ENCODE results near the gene ADA.

The ADA gene

DNA sequence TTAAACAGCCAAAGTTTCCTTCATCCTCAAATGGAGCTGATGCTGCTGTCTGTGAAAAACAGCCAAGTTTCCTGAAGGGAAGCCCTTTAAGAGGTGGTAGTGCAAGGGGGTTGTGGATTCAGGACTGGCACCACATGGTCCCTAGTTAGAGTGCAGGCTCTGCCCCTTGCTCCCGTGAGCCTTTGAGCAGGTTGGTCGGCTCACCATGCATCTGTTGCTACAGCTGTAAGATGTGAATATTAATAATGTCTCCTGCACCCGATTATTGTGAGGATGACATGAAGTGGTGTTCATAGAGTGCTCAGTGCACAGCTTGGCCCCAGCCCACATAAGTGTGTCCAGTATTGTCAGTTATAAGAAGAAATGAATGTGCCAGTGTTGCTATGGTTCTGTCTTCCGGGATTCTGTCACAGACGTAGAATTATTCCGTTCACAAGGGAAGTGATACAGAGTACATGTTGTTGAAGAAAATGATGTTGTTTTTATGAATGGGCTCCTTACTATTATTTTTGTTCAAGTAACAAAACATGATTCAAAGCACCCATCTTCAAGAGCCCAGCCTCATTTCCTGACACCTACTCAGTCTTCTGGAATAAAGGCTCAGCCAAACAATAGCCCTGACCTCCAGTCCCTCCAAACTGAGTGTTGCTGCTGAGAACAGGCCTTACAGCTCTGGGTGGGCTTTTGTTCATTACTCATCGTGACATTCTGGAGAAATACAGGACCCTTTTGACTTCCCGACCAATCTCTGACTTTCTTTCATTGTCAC, 72.0 kb downstream of the ADA start:
- FAIRE-seq (no peak), DNase-seq (ENCODE audit: insufficient read length, low spot score) (no peak)
- TF ChIP-seq, protein P1, sequence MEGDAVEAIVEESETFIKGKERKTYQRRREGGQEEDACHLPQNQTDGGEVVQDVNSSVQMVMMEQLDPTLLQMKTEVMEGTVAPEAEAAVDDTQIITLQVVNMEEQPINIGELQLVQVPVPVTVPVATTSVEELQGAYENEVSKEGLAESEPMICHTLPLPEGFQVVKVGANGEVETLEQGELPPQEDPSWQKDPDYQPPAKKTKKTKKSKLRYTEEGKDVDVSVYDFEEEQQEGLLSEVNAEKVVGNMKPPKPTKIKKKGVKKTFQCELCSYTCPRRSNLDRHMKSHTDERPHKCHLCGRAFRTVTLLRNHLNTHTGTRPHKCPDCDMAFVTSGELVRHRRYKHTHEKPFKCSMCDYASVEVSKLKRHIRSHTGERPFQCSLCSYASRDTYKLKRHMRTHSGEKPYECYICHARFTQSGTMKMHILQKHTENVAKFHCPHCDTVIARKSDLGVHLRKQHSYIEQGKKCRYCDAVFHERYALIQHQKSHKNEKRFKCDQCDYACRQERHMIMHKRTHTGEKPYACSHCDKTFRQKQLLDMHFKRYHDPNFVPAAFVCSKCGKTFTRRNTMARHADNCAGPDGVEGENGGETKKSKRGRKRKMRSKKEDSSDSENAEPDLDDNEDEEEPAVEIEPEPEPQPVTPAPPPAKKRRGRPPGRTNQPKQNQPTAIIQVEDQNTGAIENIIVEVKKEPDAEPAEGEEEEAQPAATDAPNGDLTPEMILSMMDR (IDR thresholded peaks at IDR 0.05; ENCODE audit: insufficient read depth, missing control alignments) = no peak

DNA sequence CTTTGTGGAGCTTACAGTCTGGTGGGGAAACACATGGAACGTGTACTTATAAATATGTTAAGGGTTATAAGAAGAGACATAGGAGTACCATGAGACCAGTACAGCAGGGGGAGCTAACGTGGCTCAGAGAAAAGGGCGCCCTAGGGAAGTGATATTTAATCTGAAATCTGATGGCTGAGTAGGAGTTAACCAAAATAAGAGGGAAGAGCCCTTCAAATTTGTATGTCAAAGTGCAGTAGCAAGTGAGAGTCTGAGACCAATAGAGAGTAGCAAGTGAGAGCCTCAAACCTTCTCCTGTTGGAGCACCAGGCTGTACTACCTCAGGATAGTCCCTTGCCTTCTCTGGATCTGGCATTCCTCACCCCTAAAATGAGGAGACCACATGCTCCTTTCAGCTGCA, 75.2 kb downstream of the ADA start:
- TF ChIP-seq, protein P1 (IDR thresholded peaks at IDR 0.05; ENCODE audit: insufficient read depth, missing control alignments) = no peak
- FAIRE-seq = no peak
- no peak for DNase-seq (ENCODE audit: insufficient read length, low spot score)

DNA sequence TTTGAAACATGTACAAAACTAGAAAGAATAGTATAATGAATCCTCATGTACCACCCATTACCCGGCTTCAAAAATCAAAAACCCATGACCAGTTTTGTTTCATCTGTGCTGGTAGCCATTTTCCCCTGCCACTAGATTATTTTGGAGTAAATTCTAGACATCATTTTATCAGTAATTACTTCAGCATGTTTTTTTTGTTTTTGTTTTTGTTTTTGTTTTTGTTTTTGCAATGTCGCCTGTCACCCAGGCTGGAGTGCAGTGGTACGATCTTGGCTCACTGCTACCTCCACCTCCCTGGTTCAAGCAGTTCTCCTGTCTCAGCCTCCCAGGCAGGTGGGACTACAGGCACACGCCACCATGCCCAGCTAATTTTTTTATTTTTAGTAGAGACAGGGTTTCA, 77.1 kb downstream of the ADA start:
- FAIRE-seq = no peak
- DNase-seq (ENCODE audit: insufficient read length, low spot score) = no peak
- TF ChIP-seq, protein P1 (IDR thresholded peaks at IDR 0.05; ENCODE audit: insufficient read depth, missing control alignments) = no peak

DNA sequence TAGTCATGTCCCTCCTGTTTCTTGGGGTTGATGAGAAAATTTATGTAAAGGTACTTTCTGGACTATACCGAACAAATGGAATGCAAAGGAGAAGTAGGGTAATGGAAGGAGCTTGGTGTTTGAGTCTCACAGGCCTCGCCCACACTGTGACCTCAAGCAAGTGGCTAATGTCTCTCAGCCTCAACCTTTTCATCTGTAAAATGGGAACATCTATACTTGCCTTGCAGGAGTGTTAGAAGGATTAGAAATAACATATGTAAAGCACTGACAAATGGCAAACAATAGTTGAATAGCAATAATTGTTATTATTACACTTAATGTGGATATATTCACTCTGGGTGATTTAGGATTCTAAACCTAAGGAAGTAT, 78.0 kb downstream of the ADA start:
- no peak for FAIRE-seq

DNA sequence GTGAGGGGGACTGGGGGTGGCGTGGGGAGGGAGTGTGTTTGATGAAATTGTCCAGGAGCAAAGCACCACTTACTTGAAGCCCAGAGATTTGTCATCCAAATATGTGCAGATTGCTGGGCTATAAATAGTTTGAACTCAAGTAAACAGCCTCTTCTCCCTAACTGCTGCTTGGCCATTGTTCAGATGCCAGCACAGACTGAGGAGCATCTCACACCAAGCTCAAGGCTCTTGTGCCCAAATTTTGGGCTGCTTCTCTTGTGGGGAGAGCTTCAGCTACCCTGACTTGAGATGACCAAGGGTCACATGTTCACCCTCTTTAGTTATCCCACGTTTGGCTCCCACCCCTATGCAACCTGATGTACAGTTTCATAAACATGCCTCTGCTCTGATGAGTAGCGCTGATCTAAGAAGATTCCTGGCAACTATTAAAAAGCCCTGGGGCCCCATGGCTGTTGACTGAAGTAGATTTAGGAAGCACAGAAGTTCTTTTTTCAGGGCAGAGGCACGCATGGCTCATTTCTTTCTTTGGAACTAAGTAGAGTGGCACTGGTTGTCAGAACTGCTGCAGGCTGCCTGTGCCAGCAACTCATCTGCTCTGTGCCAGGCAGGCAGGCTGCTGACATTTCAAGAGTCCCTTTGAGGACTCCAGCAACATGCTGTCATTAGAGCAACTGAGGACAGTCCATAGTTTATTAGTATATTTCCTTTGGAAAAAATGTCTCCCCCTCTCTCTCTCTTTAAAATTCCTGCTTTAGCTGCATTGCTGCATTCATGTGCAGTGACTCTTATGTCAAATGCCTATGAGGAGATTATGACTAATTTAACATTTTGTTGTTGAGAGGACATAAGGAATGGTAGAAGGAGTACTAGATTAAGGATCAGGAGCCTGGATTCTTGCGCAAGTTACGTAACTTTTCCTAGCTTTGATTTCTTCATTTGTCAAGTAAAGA, 78.7 kb downstream of the ADA start:
- no peak for FAIRE-seq
- TF ChIP-seq, protein P1 (IDR thresholded peaks at IDR 0.05; ENCODE audit: insufficient read depth, missing control alignments) = no peak

More for the DNA sequence above, 78.0 kb downstream of the ADA start:
- TF ChIP-seq, protein P1 (IDR thresholded peaks at IDR 0.05; ENCODE audit: insufficient read depth, missing control alignments) = no peak
- no peak for DNase-seq (ENCODE audit: insufficient read length, low spot score)

DNA sequence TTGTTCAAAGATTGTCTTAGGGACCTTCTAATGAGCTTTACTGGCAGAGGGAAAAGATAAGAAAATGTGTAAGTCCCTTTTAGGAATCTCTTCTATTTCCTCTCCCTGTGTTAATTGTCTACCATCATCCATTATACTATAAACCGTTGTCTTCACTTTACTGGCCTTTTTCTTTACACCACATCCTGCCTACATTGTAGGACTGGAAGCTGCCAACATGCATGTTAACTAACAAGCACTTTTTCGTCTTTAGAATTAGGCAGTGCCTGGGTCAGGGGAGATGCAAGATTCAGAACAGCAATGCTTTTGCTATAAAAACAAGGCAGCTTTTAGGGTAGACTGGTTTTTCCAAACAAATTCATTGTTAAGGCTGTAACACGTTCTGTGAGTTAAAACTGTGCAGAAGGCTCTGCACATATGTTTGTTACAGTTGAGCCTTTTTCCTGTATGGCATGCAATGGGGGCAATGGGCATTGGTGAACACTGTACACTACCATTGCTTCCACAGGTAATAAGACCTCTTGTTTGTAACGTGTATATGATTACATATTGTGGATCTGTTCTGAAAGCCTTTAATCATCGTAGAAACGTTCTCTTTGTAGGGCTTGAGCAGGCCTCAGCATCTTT, 80.0 kb downstream of the ADA start:
- no peak for FAIRE-seq
- no peak for DNase-seq (ENCODE audit: insufficient read length, low spot score)
- TF ChIP-seq, protein P1 (IDR thresholded peaks at IDR 0.05; ENCODE audit: insufficient read depth, missing control alignments) = no peak

More for the DNA sequence above, 78.7 kb downstream of the ADA start:
- DNase-seq (ENCODE audit: insufficient read length, low spot score) = no peak

Measured in D721Med (cell line).